ENCODE data around the gene TEX19.
"Not testable (repeated sequence)": the region's sequence is repeated elsewhere in the genome, so short reads cannot be mapped to it uniquely, and the experiment has no call there.

TEX19 gene

DNA sequence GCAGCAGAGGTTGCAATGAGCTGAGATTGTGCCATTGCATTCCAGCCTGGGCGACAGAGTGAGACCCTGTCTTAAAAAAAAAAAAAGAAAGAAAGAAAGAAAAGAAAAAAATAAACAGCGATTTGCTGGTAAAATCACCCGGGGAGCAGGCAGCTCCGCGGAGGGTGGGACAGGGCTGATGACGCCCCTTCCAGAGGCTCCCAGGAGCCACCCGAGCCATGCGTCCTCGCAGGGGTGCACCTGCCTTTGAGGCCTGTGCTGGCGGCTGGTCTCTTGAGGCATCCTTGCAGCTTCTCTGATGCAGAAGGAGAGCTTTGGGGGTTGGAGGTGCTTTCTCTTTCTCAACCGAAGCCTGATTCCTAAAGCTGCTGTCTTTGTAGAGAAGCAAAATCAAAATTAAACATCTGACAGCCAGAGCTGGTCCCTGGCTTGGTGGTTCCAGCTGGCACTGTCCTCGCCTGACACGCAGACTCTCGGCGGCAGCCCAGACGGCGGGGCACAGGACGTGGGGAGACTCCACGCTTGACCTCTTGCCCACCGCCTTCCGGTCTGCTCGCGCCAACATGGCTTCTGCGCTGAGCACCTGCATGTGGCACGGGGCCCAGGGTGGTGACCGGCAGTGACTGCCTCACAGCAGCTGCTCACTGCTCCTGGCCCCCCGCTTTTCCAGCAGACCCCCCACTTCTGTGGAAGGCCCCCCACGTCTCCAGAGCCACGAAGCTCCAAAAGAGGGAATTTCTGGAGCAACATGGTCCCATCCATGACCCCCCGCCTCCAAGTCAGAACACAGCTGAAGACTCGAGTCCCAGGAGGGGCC lies 19.1 kb downstream of the TEX19 start:
- DNase-seq, result no peak

GRCh38 chr17:82378741-82379021 lies 19.6 kb downstream of the TEX19 start:
- DNase-seq, result no peak

GRCh38 chr17:82380860-82381702 lies 22.0 kb downstream of the TEX19 start:
- DNase-seq, result no peak

- not testable (repeated sequence) for DNase-seq
Observed at GRCh38 chr17:82381703-82382009, 22.6 kb downstream of the TEX19 start.

GRCh38 chr17:82382220-82382932 lies 23.3 kb downstream of the TEX19 start:
- DNase-seq, result not testable (repeated sequence)

DNA sequence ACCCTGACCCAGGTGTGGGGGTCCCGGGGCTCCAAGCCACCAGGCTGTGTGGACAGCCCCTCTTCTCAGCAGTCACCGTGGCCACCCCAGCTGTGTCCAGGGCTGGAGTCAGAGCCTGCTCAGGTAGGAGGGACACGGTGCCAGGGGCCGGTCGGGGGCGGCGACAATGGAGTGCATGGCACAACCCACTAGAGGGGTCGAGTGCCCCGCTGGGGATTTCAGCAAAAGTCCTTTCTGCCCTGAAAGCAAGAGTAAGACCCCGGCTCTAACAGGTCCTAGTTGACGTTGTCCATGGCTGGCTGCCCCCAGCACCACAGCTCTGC lies 23.8 kb downstream of the TEX19 start:
- no peak for DNase-seq

GRCh38 chr17:82383411-82383810 lies 24.4 kb downstream of the TEX19 start:
- DNase-seq, result peak; percentile 28

GRCh38 chr17:82384051-82384729 lies 25.1 kb downstream of the TEX19 start:
- DNase-seq, result no peak

- DNase-seq, result peak; percentile 45
Observed at GRCh38 chr17:82384730-82385481, 25.9 kb downstream of the TEX19 start.

DNA sequence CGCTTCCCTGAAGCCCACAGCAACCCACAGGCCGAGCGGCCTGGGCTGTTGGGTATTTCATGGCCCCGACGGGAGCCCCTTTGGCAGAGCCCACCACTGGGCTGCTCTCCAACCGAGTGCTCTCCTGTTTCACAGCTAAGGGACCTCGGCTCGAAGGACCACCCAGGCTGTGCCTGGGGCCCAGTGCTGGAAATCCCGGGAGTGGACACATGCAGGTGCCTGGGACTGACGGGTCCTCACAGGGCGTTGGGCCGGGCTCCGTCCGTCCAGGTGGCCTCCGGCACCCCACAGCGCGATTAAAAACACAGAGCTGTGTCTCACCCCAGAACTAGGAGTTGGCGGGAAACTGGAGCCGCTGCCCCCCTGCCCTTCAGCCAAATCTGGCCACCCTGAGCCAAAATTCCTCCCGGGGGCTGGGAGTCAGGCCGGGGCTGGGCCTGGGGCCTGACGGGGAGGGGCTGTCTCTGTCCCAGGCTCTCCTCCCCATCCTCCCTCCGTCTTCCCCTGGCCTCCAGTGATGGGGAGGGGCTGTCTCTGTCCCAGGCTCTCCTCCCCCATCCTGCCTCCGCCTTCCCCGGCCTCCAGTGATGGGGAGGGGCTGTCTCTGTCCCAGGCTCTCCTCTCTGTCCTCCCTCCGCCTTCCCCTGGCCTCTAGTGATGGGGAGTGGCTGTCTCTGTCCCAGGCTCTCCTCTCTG lies 26.7 kb downstream of the TEX19 start:
- no peak for DNase-seq

GRCh38 chr17:82386255-82386831 lies 27.3 kb downstream of the TEX19 start:
- DNase-seq, result no peak

DNA sequence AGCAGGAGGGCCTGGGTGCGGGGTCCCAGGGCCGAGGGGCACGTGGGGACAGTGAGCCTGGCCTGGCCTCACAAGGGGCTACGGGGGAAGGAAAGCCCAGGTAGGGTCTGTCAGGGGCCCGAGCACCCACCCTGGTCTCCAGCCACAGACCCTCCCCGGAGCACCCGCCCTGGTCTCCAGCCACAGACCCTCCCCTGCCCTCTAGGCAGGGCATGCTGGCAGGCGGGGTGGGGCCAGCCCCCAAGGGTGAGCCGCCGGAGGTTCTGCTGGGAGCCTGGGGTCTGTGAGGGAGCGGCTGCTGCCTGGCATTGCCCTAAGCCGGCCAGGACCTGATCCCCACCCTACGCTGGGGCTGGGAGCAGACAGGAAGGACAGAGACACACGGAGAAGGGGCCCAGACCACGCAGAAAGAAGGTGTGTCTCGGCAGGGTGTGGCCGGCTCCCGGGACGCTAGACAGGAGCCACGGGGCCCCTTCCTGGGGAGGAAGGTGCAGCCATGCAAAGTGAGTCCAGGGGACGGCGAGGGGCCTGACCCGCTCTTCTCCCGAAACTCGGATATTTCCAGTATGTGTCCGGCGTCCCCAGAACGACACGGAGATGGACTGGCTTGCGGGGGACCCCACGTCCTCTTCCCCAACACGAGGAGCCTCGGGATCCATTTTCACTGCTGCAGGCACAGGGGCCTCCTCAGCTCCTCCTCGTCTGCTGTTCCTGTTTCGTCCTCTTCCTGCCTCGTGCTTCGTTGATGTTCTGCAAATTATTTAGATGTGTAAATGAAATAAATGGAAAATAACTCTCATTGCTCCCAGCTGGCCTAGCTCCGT lies 28.0 kb downstream of the TEX19 start:
- no peak for DNase-seq

- DNase-seq, result no peak
Observed at GRCh38 chr17:82387705-82388106, 28.7 kb downstream of the TEX19 start.

DNA sequence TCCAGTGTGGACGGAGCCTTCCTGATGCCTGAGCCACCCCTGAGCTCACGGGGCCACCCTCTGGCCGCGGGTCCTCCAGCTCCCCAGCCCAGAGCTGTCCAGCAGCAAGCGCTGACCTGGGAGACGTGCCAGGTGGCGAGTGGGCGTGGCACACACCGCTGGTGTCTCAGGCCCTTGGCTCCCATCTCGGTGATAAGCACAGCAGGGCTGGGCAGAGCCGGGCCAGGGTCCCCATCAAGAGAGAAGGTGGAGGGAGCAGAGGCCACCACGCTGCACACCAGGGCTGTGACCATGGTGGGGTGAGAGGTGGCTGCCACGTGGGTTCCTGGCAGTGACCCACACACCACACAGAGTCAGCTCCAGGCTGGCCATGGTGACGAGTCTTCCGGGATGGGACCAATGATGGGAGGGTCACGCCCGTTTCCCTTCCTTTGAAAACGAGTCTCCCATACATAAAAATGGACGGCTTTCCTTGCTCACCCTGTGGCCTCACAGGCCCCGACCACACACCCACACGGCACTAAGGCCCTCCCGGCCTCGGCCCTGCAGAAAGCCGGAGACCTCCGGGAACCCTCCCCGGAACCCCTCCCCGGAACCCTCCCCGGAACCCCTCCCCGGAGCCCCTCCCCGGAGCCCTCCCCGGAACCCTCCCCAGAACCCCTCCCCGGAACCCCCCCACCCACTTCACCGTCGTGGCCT lies 29.3 kb downstream of the TEX19 start:
- no peak for DNase-seq

- no peak for DNase-seq
Observed at GRCh38 chr17:82388922-82389283, 29.9 kb downstream of the TEX19 start.

GRCh38 chr17:82389379-82389778 lies 30.3 kb downstream of the TEX19 start:
- DNase-seq, result no peak

- DNase-seq, result no peak
Observed at GRCh38 chr17:82390015-82390859, 31.2 kb downstream of the TEX19 start.

- no peak for DNase-seq
Observed at GRCh38 chr17:82390860-82391435, 31.9 kb downstream of the TEX19 start.
